OCI-LY1 (cell line): ENCODE measurements around the gene TIMP4.

Experiments used
- CTCF ChIP-seq: fragments of 200-600 bp; sonication (generic), shearing (Covaris generic); IDR thresholded peaks from 2 replicates; pipeline ENCODE4 v1.5.1; 2017; ENCODE audit warnings: mild to moderate bottlenecking, antibody characterized with exemption, low read length, moderate library complexity, mixed read lengths
- EZH2 ChIP-seq: fragments of 200-600 bp; sonication (generic), shearing (Covaris generic); IDR thresholded peaks from 2 replicates; pipeline ENCODE4 v1.8.0; 2017; ENCODE audit warnings: borderline replicate concordance, mixed run types, mild to moderate bottlenecking, antibody characterized with exemption, low read length, moderate library complexity, mixed read lengths

GRCh38 chr3:12180631-12181030 lies 21.9 kb upstream of the TIMP4 start:
- TF ChIP-seq CTCF = no peak
- no peak for TF ChIP-seq EZH2
